GDM1 (cell line): ENCODE measurements around the gene CRYBG1.
"Not testable (repeated sequence)": the region's sequence is repeated elsewhere in the genome, so short reads cannot be mapped to it uniquely, and the experiment has no call there.

Experiments
- DNase-seq: peaks from one replicate; lab custom pipeline; 2025; lab: John Stamatoyannopoulos, UW

The CRYBG1 gene

GRCh38 chr6:106372838-106373501 is 12.5 kb downstream of the CRYBG1 start:
- DNase-seq, result no peak

GRCh38 chr6:106373502-106374239 is 13.2 kb downstream of the CRYBG1 start:
- no peak for DNase-seq

GRCh38 chr6:106377061-106377540 is 16.6 kb downstream of the CRYBG1 start:
- no peak for DNase-seq

- no peak for DNase-seq
These were observed 19.4 kb downstream of the CRYBG1 start for GRCh38 chr6:106379951-106380350.

- DNase-seq, result no peak
These were observed 19.9 kb downstream of the CRYBG1 start for GRCh38 chr6:106380407-106380806.

- no peak for DNase-seq
These were observed 20.7 kb downstream of the CRYBG1 start for GRCh38 chr6:106381223-106381622.

GRCh38 chr6:106381881-106382280 is 21.4 kb downstream of the CRYBG1 start:
- DNase-seq, result no peak

GRCh38 chr6:106383573-106383972 is 23.1 kb downstream of the CRYBG1 start:
- no peak for DNase-seq

GRCh38 chr6:106385530-106385929 is 25.0 kb downstream of the CRYBG1 start:
- no peak for DNase-seq

- no peak for DNase-seq
These were observed 27.4 kb downstream of the CRYBG1 start for GRCh38 chr6:106387875-106388274.

- no peak for DNase-seq
These were observed 29.6 kb downstream of the CRYBG1 start for GRCh38 chr6:106390088-106390487.

GRCh38 chr6:106396426-106397220 is 36.1 kb downstream of the CRYBG1 start:
- no peak for DNase-seq

GRCh38 chr6:106397431-106397830 is 36.9 kb downstream of the CRYBG1 start:
- DNase-seq, result no peak

GRCh38 chr6:106398621-106399020 is 38.1 kb downstream of the CRYBG1 start:
- DNase-seq, result no peak

GRCh38 chr6:106405044-106405443 is 44.5 kb downstream of the CRYBG1 start:
- DNase-seq, result not testable (repeated sequence)

- no peak for DNase-seq
These were observed 50.5 kb downstream of the CRYBG1 start for GRCh38 chr6:106411056-106411455.

- DNase-seq, result no peak
These were observed 51.2 kb downstream of the CRYBG1 start for GRCh38 chr6:106411643-106412200.

GRCh38 chr6:106413016-106413415 is 52.5 kb downstream of the CRYBG1 start:
- DNase-seq, result no peak

- no peak for DNase-seq
These were observed 53.2 kb downstream of the CRYBG1 start for GRCh38 chr6:106413722-106414121.

- no peak for DNase-seq
These were observed 55.4 kb downstream of the CRYBG1 start for GRCh38 chr6:106415921-106416320.

GRCh38 chr6:106417572-106418147 is 57.1 kb downstream of the CRYBG1 start:
- no peak for DNase-seq
